HG03139 (cell line): Measurements from ENCODE around the gene GTPBP4.
"Not testable (repeated sequence)": the region's sequence is repeated elsewhere in the genome, so short reads cannot be mapped to it uniquely, and the experiment has no call there.

Source experiments
- ATAC-seq: cut with Tn5 transposase; IDR thresholded peaks from one replicate; pipeline ENCODE4 v1.9.1; 2021; ENCODE audit not compliant: unreplicated experiment

The GTPBP4 gene

DNA sequence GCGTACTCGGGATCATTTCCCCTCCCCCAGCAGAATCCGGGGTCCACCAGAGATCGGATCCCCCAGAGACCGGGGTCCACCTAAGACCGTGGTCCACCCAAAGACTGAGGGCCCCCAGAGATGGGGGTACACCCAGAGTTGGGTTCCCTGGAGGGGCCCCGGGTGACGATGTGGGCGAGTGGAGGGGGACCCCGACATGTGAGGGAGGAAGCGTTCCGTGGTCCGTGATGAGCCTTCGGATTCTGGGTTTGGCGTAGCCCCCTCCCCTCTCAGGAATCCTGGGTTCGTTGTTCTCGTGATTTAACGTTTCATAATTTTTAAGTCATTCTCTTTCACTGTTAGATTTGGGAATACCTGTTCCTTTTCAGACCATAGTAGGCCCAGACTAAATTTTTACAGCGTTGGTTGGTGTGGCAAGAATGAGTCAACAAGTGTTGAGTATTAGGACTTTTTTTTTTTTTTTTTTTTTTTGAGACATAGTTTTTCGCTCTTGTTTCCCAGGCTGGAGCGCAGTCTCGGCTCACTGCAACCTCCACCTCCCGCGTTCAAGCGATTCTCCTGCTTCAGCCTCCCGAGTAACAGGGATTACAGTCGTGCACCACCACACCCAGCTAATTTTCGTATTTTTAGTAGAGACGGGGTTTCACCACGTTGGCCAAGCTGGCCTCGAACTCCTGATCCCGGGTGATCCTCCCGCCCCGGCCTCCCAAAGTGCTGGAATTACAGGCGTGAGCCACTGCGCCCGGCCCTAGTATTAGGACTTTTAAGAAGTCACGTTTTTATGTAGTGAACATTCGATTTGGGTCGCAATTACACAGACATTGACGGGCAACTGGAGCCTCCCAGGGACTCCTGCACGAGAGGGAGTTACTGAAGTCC lies 672 bp downstream of the GTPBP4 start:
- no peak for ATAC-seq

- ATAC-seq, result no peak
Measured at GRCh38 chr10:990808-991207, 2.6 kb downstream of the GTPBP4 start.

GRCh38 chr10:992467-992866 lies 4.2 kb downstream of the GTPBP4 start:
- ATAC-seq, result no peak

GRCh38 chr10:992871-993270 lies 4.6 kb downstream of the GTPBP4 start:
- no peak for ATAC-seq

GRCh38 chr10:994836-995558 lies 6.8 kb downstream of the GTPBP4 start:
- ATAC-seq, result no peak

DNA sequence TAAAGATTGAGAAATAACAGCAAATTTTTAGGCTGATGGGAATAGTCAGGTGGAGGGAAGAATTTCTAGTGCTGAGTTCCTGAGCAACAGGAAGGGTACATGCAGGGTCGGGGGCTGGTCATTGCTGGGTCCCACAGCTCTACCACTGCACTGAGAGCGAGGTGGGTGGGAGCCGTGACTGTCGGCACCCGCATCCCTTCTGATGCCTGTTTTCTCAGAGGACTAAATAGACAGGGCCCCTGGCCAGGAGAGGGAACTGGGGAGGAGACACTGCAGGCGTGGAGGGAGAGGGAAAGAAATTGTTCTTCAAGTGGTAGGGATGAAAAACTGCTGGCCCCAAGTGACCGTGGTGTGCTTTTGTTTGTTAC lies 7.3 kb downstream of the GTPBP4 start:
- ATAC-seq, result no peak

DNA sequence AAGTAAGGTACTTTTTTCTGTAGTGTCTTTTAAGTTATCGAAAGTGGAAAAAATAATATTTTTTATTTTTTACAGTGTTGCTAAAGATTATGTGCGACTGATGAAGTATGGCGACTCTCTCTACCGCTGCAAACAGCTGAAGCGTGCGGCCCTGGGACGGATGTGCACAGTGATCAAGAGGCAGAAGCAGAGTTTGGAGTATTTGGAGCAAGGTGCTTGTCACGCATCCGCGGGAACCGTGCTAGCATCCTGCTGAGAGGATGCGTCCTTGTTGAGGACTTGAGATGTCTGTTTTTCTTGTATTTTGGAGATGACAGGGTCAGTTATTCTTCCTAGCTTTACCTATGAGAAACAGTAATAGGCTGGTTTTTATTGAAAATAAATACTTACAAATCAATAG lies 7.8 kb downstream of the GTPBP4 start:
- no peak for ATAC-seq

DNA sequence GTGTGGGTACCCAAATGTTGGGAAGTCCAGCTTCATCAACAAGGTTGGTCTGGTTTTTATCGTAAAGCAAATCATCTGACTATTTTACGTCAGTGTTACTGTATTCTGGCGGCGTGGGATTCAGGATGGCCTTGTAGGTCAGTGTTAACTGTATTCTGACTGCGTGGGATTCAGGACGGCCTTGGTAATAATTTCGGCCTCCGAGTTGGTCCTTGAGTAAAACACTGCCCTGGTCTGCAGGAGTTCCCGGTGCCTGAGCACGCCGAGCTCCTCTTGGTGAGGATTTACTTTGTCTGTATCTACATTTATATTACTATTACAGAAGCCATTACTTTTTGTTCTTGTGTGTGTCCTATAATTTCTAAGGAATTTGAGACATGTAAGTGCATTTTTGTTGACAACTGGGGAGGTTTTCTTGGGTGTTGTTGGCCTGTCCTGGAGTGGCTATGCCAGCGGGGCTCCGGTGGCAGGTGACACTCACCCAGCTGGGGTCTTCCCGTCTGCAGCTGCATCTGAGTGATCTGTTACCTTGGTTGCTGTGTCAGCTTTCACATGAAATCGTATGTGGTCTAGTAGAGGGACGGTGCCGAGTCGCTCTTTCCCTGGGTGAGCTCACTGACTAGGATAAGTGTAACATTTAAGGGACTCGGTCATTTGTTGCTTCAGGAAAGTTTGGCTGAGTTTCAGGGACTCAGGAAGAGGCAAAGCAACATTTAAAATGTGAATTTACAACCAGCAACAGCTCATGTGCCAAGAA lies 9.2 kb downstream of the GTPBP4 start:
- no peak for ATAC-seq

- no peak for ATAC-seq
Measured at GRCh38 chr10:1002425-1003006, 14.3 kb downstream of the GTPBP4 start.

DNA sequence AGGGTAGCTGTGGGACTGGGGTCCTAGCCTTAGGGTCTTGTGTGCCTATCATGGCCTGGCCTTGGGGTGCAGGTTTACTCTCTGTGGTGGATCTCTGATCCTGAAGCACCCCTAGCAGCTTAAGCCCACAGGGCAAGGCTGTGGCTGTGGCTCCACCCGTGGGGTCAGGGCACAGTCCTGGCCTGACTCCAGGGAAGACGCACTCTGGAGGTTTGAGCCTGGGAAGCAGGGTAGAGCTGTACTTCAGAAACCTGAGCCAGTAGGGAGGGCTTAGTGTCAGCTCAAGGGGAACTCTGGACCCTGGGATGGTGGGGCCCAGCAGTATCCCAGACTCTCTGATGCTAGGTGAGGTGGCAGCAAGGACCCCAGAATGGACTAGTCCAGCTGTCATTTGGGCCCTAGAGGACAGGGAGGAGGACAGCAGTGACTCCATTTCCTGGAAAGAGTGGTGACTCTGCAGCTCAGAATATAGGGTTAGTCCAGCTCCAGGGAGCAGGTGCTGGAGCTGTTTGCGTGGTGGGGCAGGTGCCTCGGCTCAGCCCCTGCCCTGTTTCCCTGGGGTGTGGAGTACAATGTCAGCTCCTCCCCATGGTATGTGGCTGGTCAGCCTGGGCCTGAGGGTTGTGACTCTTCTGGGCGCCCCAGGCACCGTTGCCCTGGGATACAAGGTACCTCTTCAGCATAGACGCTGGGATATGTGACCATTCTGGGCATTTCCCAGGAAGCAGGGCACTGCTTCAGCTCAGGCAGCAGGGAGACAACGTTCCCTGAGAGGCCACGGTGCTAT lies 15.8 kb downstream of the GTPBP4 start:
- ATAC-seq, result no peak

GRCh38 chr10:1006573-1006972 lies 18.3 kb downstream of the GTPBP4 start:
- ATAC-seq, result no peak

DNA sequence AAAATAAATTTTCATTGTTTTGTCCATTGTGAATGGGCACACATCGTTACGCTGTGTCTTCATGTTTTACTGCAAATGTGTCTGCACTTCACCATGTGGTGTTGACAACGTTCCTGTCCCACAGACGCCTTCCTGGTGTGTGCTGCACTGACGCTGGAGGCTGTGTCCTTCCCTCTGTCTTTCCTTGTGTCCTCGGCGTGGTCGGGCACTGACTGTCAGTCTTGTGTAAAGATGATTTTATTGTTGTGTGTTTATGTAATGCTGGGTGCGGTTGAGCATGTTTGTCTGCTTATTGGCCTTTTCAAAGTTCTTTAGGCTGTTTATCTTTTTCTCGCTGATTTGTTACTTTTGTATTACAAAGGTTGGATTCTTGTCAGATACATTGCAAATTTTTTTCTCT lies 19.3 kb downstream of the GTPBP4 start:
- ATAC-seq, result no peak

- no peak for ATAC-seq
Measured at GRCh38 chr10:1009071-1009494, 20.8 kb downstream of the GTPBP4 start.

DNA sequence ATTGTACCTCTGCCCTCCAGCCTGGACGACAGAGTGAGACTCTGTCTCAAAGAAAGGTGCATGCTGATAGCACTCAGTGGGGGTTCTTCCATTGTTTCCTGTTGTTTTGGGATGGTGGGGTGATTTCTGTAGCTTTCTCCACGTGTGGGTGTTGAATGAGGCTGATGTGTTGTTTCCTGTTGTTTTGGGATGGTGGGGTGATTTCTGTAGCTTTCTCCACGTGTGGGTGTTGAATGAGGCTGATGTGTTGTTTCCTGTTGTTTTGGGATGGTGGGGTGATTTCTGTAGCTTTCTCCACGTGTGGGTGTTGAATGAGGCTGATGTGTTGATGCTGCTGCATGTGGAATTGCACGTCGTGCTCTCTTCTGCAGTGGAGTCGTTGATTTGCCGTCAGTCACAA lies 21.7 kb downstream of the GTPBP4 start:
- not testable (repeated sequence) for ATAC-seq

DNA sequence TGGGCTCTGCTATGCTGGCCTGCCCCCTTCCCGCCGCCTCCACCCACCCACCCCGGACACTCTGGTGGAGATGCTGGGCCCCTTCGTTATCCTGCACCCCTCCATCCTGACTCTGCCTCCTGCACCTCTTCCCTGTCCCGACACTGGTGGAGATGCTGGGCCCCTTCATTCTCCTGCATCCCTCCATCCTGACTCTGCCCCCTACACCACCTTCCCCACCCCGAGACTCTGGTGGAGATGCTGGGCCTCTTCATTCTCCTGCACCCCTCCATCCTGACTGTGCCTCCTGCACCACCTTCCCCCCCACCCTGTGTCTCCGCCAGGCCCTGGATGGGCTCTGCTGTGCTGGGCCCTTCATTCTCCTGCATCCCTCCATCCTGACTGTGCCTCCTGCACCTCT lies 22.5 kb downstream of the GTPBP4 start:
- ATAC-seq, result no peak

DNA sequence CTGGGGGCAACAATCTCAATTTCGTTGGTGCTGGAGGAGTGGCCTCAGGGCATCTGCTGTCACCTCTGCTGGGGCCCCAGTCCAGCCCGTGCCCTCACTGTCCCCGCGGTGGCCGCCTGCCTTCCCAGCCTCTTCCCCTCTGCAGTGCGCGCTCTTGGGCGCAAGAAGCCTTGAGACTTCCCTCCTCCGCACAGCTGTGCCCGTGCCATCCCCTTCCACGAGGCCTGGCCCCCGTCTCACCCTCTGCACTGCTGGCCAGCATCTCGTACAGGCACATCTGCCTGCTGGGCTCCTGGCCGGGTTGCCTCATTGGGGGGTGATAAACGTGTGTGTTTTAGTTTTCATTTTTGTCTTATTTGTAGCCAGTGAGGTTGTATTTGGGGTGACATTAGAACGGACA lies 23.5 kb downstream of the GTPBP4 start:
- no peak for ATAC-seq

- ATAC-seq, result no peak
Measured at GRCh38 chr10:1015688-1016087, 27.5 kb downstream of the GTPBP4 start.

DNA sequence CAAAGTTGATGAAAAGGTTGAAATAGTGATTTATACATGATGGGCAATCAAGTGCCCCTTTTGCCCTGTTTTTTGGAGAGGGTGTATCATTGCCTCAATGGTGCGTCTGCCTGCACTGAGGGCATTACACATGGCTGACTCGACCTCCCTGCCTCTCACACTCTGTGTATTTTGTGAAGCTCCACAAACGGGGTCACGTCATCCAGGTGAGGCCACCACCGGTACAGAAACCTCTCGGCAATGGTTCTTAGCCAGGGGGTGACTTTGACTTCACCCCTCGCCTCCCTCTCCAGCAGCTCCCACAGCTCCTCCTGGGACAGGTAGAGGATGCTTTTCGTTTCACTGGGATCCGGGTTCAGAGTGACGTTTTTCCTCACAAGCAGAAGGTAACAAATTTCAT lies 31.1 kb downstream of the GTPBP4 start:
- ATAC-seq, result no peak

DNA sequence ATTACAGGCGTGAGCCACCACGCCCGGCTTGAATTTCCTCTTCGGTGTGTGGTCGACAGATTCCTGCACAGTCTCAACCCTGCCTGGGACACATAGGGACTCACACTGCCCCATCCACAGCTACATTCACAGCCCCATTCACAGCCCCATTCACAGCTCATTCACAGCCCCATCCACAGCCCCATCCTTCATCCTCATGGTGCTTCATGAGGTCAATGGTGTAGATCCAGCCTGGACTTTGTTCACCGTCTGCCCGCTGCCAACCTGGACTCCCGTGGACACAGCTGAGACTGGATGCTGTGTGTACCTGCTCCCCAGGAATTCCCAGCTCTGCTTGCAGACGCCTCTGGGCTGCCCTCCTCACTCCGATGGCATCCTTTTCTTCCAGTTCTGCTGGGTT lies 32.2 kb downstream of the GTPBP4 start:
- no peak for ATAC-seq

DNA sequence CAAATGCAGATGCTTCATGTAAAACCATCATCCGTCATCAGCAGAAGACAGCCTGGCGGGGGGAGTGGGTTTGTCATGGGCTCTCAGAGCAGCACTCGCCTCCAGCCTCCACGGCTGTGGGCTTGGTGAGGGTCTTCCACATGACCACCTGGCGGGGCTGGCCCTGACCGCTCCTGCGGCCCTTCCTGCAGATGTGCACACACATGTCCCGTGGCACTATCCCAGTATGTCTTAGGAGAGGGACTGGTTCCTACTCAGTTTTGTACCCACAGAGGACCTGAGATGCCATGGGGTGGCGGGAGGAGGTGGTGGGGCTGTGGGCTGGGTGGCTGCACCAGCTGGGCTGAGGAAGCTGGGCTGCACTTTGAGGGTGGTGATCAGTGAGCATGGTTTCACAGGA lies 32.7 kb downstream of the GTPBP4 start:
- no peak for ATAC-seq

DNA sequence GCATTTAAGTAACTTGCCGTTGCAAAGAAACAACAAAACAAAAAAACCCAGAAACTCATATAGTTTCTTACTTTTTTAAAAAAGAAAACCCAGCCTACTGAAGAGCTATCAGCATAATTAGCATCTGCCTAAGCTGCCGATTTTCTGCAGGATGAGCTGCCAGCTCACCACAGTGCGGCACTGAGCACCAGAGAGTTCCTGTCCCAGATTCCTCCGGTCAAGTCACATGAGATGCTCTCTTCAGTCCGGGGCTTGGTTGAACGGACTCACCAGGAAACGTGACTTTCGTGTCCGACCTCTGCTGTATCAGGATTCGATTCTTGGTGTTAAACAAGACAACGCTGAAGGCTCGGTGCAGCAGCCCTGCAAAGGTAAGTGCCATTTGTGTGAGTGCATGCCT lies 34.2 kb downstream of the GTPBP4 start:
- ATAC-seq, result no peak
